Measurements from ENCODE around the gene ITPA.

The ITPA gene

DNA sequence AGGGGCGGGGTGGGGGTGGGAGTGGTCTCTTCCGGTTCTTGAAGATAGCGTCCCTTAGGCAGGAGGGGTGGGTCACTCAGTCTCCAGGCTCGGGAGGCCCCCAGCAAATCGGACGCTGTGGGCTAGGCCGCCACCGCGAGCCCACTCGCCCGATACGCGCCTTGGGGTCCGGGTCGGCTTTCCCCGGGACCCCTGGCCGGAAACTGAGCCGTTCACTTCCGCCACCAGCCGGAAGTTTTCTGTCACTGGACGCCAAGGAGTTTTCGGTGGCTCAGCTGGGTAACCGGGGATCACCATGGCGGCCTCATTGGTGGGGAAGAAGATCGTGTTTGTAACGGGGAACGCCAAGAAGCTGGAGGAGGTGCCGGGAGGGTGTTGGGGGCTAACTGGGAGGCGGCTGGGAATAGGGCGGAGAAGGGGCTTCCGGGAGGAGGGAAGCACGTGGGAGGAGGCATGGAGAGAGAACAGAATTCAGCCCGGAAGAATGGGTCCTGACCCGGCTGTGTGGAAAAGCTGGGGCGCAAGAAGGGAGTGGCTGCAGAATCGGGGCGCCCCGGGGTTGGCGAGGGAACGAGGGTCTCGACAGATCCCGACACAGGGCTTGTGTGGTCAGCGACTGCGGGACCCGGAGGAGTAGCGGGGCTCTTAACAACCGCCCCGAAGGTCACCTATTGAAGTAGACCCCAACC lies at the start of gene ITPA:
Gene ITPA (plus strand): TSS at position 242 of the 689 bp plus-strand sequence. CDS start 54 bp downstream, at position 296.
- peak; percentile 49 for DNase-seq

DNA sequence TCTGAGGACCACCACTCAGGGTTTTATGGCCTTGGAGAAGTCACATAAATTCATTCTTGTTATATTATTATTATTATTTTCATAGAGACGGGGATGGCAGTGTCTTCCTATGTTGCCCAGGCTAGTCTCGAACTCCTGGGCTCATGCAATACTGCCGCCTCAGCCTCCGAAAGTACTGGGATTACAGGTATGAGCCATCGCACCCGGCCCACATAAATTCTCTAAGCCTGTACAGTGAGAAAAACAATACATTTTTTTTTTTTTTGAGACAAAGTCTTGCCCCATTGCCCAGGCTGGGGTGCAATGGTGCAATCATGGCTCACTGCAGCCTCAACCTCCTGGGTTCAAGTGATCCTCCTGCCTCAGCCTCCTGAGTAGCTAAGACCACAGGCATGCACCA lies 48.9 kb upstream of the ITPA start:
- DNase-seq, result no peak

DNA sequence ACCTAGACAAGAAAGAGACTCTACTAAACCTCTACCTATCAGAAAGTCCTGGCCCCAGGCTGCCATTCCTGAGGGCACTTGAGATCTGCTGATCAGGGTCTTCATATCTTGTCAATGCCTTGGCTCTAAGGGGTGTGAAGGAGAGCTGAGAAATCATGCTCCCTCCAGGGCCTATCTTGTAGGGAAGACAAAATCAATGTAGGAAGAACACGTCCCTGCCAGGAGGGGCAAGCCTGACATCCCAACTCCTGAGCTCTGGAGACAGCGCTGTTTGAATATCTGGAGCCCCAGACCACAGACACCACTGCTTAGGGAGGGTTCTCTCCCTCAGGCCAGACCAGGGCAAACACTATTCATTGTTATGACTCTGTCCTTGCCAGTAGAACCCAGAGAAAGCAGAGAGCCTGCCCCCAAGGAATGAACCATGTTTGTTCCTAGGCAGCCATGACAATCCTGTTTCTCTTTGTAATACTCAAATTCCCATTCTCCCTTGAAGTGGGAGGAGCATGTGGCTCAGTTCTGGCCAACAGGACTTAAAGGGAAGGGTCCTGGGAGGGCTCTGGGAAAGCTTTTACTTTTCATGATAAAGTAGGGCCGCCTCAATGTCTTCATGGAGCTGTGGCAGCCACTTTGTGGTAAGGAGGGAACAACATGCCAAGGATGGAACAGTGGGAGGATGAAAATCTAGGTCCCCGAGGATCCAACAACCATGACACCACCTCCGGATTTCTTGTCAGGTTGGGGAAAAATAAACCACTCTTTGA lies 47.8 kb upstream of the ITPA start:
- no peak for DNase-seq

DNA sequence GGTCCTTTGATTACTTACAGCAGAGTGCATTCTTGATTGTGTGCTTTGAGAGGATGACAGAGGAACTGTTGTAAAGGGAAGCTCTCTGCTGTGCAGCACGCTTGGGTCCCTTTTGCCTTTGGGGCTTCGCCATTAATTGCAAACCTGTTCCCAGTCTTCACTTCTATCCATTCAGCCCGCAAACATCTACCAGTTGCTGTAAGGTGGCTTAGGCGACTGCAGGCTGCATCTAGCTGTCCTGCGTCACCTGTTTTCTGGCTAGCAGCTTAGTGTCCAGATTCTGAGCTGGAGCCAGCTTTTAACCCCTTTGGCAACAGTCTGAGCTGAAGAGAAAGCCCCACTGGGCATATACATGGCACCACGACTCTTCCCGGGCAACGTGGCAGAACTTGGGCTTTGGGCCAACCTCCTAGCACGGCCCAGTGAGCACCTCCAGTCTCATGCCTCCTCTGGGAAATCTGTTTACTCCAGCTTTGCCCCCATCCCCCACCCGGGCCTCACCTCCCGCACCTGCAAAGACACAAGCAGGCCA lies 47.2 kb upstream of the ITPA start:
- no peak for DNase-seq

DNA sequence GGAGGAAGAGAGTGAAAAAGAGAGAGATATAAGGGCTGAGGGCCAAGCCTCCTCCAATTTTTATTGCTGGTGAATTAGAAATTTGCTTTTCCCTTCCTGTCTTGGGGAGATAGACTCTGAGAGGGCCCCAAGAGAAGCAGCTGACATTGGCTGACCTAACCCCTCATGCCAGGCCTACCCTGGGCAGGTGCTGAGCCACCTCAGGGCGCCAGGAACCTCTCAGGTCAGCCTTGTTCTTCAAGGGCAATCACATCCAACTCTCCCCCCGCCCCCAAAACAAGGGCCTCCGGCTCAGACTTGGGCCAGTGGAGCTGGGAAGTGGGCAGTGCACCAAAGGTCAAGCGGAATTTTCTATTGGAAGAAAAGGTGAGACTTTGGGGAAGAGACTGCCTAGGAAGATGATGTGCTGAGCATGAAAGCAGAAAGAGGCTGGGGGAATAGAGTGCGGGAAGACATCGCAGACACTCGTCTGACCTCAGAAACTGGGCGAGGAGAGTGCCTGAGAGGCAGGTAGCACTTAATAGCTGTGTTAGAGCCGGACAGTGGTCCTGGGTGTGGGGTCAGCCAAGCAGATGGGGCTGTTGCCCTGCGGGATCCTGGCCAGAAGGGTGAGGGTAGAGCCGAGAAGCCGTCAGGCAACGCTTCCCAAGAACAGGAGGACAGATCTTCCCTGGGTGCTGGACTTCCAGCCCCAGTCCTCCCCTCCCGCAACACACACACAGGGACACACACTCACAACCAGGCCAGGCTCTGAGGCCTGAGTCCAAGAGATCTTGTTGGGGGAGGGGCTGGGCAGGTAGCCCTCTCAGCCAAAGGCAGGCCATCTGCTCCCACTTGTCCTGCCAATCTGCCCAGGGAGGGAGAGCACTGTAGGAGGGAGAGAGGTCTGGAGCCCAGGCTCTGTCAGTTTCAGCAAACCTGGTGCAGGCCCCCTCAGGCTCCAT lies 45.9 kb upstream of the ITPA start:
- no peak for DNase-seq

DNA sequence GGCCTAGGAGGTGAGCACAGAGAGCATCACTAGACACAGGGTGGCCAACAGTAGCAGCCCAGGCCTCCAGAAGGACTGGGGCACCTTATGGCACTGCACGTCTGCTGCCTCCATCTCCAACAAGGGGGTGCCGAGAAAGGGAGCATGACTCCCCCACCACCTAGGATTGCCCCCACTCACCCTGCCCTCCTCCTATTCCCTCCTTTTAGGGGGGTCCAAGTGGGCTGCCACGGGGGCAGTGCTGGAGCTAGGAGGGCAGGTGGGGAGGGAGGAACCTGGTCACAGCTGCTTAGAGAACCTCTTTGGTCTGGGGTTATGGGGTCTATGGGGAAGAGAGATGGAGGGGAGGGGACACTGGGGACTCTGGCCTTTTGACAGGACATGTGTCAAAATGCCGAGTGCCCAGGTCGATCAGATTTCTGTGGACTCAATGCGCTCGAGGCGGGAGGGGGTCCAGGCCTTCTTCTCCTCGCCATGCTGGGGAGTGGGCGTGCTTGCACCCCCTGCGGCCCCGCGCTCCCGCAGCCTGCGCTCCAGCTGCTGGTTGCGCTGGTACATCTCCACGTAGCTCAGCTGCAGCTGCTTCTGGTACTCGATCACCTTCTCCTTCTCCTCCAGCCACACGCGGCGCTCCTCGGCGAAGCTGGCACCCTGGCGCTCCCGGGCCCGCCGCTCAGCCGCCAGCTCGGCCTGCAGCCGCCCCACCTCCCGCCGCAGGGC lies 45.1 kb upstream of the ITPA start:
- no peak for DNase-seq

DNA sequence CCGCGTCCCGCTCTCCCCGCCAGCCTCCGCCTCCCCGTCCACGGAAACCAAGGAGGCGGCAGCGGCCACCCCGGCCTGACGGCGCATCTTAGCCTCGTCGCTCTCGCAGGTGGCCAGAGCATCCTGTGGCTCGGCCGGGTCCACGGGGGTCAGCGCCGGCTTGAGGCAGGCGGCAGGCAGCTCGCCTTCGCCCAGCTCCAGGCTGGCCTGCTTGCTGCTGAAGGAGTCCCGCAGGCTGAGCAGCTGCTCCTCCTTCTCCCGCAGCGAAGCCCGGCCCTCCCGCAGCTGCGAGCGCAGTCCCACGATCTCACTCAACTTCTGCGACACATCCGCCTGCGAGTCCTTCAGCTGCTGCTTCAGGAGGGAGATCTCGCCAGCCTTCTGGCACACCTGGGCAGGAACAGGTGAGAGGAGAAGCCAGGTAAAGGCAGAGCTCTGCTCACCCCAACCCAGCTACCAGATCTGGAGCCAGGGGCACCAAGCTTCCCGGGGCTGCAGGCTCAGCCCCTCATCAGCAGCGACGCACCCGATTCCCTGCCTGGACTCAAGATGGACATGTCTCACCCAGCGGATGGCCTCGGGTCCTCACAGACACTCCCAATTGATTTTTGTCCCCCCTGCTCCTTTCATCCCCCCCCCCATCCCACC lies 44.4 kb upstream of the ITPA start:
- DNase-seq, result no peak

DNA sequence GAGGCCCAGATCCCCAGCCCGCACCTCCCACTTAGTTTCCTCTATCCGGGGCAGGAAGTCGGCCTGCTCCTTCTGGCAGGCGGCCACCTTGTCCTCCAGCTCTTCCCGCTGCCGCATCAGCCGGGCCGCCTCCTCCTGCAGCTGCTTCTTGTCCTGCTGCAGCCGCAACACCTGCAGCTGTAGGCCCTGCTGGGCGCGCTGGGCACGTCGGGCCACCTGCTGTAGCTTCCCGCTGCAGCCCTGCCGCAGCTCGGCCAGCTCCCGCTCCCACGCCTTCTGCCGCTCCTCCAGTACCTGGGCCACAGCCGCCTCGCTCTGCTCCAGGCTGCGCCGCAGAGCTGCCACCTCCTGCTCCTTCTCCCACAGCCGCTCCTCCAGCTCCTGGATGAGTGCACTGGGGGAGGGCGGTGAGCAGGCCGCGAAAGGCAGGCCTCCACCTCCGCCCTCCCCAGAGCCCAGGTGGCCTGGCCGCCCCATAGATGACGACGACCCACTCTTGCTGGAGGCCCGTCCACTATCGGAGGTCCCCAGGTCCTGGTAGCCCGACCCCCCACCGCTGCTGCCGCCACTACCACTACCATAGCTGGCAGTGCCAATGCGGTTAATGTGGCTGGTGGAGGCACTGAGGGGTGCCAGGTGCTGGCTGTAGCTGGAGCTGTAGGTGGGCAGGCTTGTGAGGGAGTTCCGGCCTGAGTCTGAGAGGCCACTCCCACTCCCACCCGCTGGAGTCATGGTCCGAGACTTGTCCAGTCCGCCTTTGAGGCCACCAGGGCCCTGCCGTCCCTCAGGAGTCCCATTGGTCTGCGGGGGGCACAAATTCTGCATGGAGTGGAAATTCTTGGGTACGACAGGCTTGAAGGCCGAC lies 43.6 kb upstream of the ITPA start:
- no peak for DNase-seq

DNA sequence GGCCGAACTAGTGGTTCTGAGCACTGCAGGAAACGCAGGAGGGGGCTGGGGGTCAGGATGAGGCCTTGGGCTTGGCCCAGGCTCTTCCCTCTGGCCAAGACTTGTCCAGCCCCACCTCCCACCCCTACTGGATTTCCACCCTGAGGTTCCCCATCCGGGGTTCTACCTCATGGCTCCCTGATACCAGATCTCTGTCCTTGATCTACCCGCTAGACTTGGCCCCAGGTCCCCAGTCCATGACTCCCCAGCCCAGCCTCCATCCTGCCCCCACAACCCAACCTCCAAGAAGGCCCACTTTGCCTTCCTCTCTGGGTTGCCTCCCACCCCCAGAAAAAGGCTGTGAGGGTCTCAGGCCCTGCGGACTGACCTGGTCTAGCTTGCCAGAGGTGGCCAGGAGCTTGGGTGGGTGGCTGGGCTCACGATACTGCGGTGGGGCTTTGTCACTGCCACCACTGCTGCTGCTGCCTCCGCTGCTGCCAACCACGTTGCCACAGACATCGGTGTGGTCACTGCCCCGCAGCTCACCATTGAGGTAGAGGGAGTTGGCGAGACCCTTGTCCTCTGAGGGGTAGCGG lies 42.9 kb upstream of the ITPA start:
- no peak for DNase-seq

DNA sequence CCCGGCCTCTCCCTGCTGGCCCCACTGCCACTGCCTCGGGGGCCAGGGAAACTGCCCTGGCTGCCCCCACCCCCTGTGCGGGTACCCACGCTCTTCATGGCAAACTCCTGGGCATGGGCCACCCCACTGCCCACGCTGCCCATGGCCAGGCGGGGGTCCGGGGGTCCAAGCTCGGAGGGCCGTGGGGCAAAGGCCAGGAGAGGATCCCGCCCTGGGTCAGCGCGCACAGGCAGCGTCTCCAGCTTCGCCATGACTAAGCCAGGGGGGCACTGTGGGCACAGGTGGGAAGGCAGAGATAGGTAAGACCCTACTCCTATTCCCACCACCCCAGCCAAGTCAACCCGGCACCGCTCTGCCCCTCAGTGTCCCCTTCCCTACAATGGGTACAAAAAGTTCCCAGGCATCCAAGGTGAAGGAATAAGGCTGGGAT lies 42.4 kb upstream of the ITPA start:
- DNase-seq, result no peak

DNA sequence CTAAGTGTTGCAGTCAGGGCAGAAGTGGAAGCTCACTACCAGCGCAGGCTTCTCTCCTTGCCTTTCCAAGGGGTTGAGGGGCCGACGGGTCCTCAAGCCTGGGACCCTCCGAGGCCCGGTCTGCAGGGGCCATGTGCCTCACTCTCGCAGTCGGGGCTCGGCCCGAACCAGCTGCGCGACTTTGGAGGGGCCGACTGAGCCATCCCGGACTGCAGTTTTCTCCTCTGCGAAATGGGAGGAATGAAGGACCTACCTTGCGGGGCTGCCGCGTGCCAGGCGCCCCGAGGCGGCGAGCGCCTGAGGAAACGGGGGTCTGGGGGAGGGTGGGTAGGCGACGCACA lies 41.6 kb upstream of the ITPA start:
- no peak for DNase-seq

DNA sequence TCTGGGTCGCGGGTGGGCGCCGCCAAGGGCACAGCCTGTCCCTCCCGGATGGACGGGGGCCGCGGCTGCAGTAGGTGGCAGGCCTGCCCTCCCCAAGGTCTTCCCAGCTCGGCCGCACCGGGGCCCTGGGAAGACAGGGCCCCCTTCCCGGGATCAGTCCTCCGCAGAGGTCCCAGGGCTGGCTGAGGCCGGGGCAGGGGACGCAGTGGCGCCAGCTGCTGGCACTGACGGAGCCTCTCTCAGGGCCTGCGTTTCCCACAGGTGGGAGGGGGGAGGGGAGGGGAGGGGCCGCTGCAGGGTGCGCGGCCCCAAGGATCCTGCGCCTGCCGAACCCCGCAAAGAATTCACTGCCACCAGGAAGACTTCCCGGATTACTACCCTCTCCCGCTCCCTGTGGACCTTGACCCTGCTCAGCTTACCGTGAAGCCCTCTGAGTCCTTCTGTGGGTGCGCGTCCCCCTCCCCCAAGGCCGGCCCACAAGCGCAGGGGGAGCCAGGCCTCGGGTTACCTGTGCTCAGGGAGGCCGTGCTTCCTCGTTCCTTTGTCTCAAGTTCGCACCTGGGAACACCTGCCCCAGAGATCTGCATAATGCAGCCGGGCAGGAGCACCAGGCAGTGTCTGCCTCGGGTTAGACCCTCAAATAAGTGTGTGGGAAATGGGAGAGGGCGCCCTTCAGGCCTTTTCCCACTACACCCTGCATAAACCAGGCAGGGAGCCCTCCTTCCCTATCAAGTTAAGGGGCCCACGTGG lies 41.0 kb upstream of the ITPA start:
- no peak for DNase-seq

DNA sequence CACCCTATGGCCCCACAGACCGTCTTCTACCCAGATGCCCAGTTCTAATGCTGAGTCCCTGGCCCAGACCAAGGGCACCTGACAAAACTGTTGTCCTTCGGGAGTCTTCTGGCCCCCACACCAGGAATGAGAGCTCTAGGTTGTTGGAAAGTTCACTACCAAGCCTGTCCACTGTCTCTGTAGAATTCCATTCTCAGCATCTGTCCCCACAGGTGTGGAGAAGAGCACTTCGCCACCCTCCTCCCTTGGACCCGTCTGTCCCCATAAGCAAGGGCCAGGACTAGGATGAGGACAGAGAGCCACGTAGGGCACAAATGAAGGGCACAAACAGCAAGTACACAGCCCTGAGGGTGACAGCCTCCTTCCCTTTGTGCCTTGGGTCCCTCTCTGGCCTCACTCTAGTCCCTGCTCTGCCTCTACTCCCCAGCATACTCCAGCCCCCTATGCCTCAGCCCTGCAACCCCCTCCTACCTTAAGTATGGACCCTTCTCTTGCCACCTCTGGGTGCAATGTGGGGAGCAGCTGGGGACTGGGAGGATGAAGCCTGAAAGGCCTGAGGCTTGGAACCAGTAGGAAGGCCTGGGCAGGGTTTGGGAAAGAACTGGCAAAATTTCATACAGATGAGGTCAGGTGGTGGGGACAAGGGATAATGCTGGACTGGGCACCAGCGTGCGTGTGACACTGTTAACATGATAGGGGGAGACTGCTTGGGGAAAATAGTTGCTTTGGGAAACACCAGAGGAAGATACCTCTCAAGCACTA lies 40.3 kb upstream of the ITPA start:
- no peak for DNase-seq

DNA sequence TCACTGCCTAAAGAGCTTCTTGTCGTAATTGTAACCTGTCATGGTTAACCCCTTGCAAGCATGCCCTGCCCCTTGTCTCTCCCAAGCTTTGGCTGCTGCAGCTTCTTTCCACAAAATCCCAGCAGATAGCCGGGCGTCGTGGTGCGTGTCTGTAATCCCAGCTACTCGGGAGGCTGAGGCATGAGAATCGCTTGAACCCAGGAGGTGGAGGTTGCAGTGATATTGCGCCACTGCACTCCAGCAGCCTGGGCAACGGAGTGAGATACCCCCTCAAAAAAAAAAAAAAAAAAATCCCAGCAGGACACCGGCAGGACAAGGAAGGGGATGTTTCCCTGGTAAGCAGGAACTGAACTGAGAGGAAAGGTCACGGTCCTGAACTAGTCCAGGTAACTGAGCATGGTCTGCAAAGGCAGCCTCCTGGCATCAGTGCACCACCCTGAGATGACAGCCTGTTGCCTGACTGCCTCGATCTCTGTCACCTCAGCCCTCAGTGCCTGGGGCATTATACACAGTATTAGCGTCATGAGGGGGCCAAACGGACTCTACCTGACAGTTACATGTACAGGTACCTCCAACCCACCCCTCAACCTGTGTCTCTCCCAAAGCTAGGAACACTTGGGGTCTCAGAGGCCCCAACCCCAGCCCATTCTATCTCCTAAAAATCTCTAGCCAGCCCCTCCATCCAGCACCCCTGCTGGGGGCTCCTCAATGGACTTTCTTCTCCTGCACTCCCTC lies 37.7 kb upstream of the ITPA start:
- no peak for DNase-seq

DNA sequence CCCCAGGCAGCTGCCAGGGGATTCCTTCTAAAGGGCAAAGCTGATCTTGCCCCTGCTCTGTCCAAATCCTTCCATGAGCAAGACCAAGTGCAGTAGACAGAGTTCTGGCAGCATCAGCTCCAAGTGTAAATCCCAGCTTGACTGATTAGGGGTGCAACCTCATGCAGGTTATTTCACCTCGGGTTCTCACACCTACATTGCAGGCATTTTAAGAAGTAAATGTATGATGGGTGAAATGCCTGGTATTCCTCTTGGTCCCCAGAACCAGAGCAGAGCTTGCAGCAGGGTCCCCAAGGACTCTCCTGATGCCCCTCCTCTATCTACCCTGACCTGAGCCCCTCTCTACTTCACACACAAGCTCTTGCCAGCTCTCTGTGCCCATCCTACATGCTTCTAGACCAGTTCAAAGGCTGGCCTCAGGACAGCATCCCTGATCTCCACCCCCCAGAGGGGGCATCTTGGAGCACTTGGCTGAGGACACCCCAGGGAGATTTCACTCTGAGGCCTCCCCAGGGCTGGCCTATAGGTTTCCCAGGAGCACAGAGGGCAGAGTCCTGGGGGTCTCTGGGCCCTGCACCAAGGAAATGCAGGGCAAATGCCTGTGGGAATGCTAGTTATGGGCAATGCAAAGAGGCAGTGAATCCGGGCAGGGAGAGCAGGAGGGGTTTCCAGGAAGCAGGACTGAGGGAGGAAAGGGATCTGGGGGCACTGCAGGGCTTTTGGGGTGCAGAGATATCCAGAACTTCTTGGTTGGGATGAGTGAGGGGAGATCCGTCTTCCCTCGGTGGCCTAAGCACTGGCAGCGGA lies 37.0 kb upstream of the ITPA start:
- DNase-seq, result no peak

DNA sequence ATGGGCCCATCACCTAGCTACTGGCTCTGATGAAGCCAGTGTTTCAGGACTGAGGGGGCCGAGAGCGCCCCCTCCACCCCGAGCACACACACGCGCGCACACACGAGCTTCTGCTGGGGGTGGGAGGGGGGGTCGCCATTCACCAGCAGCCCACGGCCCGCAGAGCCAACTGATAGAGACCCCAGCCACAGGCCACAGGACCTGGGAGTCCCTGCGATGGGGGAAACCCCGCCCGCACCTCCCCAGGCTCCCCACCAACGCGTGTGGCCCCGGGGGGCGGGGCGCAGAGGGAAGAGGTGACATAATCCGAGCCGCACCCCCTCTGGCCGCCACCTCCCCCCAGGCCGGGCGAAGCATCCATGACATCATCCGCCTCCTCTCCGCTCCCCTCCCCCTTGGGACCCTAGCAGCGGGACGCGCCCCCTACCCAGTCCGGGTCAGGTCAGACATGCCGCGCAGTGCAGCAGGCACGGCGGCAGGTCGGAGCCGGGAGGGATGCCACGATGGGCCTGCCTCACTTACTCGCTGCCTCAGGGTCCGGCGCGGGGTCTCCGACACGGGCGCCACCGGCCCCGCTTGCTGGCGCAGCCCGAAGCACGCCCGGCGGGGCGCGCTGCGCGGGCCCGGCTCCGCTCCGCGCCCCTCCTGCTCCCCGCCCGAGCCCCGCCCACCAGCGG lies 36.2 kb upstream of the ITPA start, which contains the start of gene LZTS3:
Gene LZTS3 (minus strand): TSS at position 617 of the 677 bp plus-strand sequence. CDS start 6,386 bp downstream, outside the sequence.
- DNase-seq, result peak; percentile 70

All from activated effector memory CD4-positive, alpha-beta T cell treated with Interleukin-2 at 50 U/mL for 16 hours (primary cell).